Activated naive CD8-positive, alpha-beta T cell (primary cell): ENCODE measurements around the gene DPYD.

Experiments used
- H3K27ac Mint-ChIP-seq: one replicate; pipeline ENCODE4 v1.8.0; 2021; ENCODE audit warnings: mixed read lengths
- H3K27me3 Mint-ChIP-seq: one replicate; pipeline ENCODE4 v1.8.0; 2021; ENCODE audit warnings: mixed read lengths
- H3K36me3 Mint-ChIP-seq: one replicate; pipeline ENCODE4 v1.8.0; 2021; ENCODE audit warnings: mixed read lengths
- H3K4me1 Mint-ChIP-seq: one replicate; pipeline ENCODE4 v1.8.0; 2021; ENCODE audit warnings: low read depth, mixed read lengths
- H3K4me3 Mint-ChIP-seq: one replicate; pipeline ENCODE4 v1.8.0; 2021; ENCODE audit warnings: mild to moderate bottlenecking, mixed read lengths
- H3K9me3 Mint-ChIP-seq: one replicate; pipeline ENCODE4 v1.8.0; 2021; ENCODE audit warnings: low read depth, mixed read lengths

DPYD gene

GRCh38 chr1:97157991-97158390 lies 762.8 kb downstream of the DPYD start:
- H3K4me3 Mint-ChIP-seq: no peak overlapping the region
- peaks cover 41% of the 10 kb centered on the region for H3K36me3 Mint-ChIP-seq
- no peaks in the 10 kb centered on the region for H3K4me1 Mint-ChIP-seq
- no peaks in the 10 kb centered on the region for H3K9me3 Mint-ChIP-seq
- no peak overlapping the region for H3K27ac Mint-ChIP-seq
- H3K27me3 Mint-ChIP-seq: no peaks in the 10 kb centered on the region

GRCh38 chr1:97151651-97152050 lies 769.2 kb downstream of the DPYD start:
- Mint-ChIP-seq H3K9me3 (no peaks in the 10 kb centered on the region), H3K36me3 (peaks cover 26% of the 10 kb centered on the region), H3K27ac (no peak overlapping the region), H3K4me3 (no peak overlapping the region), H3K4me1 (no peaks in the 10 kb centered on the region), H3K27me3 (no peaks in the 10 kb centered on the region)

DNA sequence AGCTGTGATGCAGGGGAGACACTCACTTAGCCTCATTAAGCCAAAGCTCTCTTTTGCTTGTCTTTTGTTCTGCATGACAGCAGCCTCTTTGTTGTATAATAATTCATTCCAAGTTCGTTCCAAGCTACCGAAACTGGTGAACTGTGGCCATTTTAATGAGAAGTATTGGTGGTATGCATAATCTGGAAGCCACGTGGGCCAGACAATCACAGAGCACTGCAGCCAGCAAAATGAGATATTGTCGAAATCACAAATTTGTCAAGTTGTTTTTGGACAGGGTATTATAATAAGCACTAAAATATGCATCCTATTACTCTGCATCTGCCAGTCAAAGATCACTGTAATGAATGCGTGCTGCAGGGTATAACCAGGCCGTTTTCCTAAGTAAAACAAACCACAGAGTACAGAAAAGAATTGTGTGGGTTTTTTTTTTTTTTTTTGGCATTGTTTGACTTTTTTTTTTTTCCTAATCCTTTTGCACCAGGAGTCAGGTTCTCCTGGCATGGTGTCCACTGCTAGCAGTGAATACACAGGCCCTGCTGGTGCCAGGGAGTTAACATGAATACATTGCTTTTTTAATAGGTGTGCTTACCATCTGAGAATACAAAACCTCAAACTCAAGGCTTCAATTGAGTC lies 775.4 kb downstream of the DPYD start:
- Mint-ChIP-seq H3K36me3 (peaks cover 11% of the 10 kb centered on the region), H3K4me3 (no peak overlapping the region)

GRCh38 chr1:97144527-97144926 lies 776.3 kb downstream of the DPYD start:
- Mint-ChIP-seq H3K27me3 (no peaks in the 10 kb centered on the region), H3K27ac (no peak overlapping the region), H3K36me3 (peaks cover 9% of the 10 kb centered on the region), H3K4me3 (no peak overlapping the region), H3K9me3 (no peaks in the 10 kb centered on the region), H3K4me1 (peaks cover 1% of the 10 kb centered on the region)

More for the DNA sequence above, 775.4 kb downstream of the DPYD start:
- Mint-ChIP-seq H3K27me3 (no peaks in the 10 kb centered on the region), H3K4me1 (no peaks in the 10 kb centered on the region), H3K9me3 (no peaks in the 10 kb centered on the region), H3K27ac (no peak overlapping the region)

GRCh38 chr1:97143236-97143882 lies 777.5 kb downstream of the DPYD start:
- Mint-ChIP-seq H3K4me1 (peaks cover 6% of the 10 kb centered on the region), H3K27ac (no peak overlapping the region), H3K36me3 (peaks cover 7% of the 10 kb centered on the region), H3K9me3 (no peaks in the 10 kb centered on the region), H3K27me3 (no peaks in the 10 kb centered on the region), H3K4me3 (no peak overlapping the region)

DNA sequence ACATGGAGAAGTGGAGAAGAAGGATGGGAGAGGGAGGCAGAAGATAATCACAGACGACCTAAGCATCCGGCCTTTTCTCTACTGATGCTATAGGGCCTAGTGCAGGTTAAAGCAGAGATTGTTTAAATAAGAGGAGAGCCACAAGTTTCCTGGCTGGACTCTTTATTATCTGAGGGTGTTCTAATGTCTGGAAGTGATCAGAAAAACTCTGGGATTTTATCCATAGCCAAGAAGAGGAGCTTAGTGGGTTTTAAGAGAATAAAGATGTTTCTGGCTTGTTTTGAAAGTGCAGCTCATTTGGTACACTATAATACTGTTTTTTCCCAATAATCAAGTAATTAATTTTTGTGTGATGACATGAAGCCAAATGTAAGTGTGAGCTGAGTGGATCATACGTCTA lies 780.2 kb downstream of the DPYD start:
- Mint-ChIP-seq H3K27ac (no peak overlapping the region), H3K4me1 (peaks cover 7% of the 10 kb centered on the region), H3K9me3 (no peaks in the 10 kb centered on the region), H3K4me3 (no peak overlapping the region), H3K36me3 (peaks cover 18% of the 10 kb centered on the region), H3K27me3 (no peaks in the 10 kb centered on the region)

- Mint-ChIP-seq H3K4me1 (peaks cover 7% of the 10 kb centered on the region), H3K4me3 (no peak overlapping the region), H3K9me3 (no peaks in the 10 kb centered on the region), H3K27ac (no peak overlapping the region), H3K27me3 (no peaks in the 10 kb centered on the region), H3K36me3 (peaks cover 16% of the 10 kb centered on the region)
These were observed 781.3 kb downstream of the DPYD start for GRCh38 chr1:97139512-97139911.

GRCh38 chr1:97138515-97139032 lies 782.3 kb downstream of the DPYD start:
- Mint-ChIP-seq H3K27ac (no peak overlapping the region), H3K36me3 (peaks cover 18% of the 10 kb centered on the region), H3K9me3 (no peaks in the 10 kb centered on the region), H3K4me1 (peaks cover 7% of the 10 kb centered on the region), H3K27me3 (no peaks in the 10 kb centered on the region), H3K4me3 (no peak overlapping the region)

GRCh38 chr1:97137862-97138514 lies 782.8 kb downstream of the DPYD start:
- Mint-ChIP-seq H3K27me3 (no peaks in the 10 kb centered on the region), H3K36me3 (peaks cover 18% of the 10 kb centered on the region), H3K4me3 (no peak overlapping the region), H3K9me3 (no peaks in the 10 kb centered on the region), H3K4me1 (peaks cover 7% of the 10 kb centered on the region), H3K27ac (no peak overlapping the region)

GRCh38 chr1:97136996-97137395 lies 783.8 kb downstream of the DPYD start:
- Mint-ChIP-seq H3K4me1 (peaks cover 7% of the 10 kb centered on the region), H3K4me3 (no peak overlapping the region), H3K27ac (no peak overlapping the region), H3K36me3 (peaks cover 18% of the 10 kb centered on the region), H3K27me3 (no peaks in the 10 kb centered on the region), H3K9me3 (no peaks in the 10 kb centered on the region)

DNA sequence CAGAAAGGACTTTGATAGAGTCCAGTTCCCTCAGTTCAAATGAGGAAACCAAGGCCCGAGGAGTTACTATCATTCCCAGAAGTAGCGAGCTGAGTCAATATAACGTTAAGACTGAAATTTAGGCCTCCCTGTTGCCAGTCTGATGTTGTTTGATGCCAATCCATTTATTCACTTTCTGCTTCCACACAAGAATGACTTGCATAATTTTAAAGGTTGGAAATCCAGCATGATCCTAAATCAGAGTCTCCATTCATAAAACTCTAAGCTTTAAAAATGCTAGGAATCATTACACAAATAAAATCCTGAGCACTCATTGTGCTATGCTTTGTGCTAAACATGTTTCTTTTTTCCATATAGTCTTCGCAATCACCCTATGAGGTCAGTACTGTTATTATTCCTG lies 784.9 kb downstream of the DPYD start:
- H3K4me3 Mint-ChIP-seq: no peak overlapping the region
- H3K27me3 Mint-ChIP-seq: no peaks in the 10 kb centered on the region
- H3K27ac Mint-ChIP-seq: no peak overlapping the region
- peaks cover 7% of the 10 kb centered on the region for H3K4me1 Mint-ChIP-seq
- H3K36me3 Mint-ChIP-seq: peaks cover 19% of the 10 kb centered on the region
- no peaks in the 10 kb centered on the region for H3K9me3 Mint-ChIP-seq

GRCh38 chr1:97128426-97128825 lies 792.4 kb downstream of the DPYD start:
- H3K4me3 Mint-ChIP-seq: no peak overlapping the region
- no peaks in the 10 kb centered on the region for H3K4me1 Mint-ChIP-seq
- H3K27me3 Mint-ChIP-seq: no peaks in the 10 kb centered on the region
- peaks cover 18% of the 10 kb centered on the region for H3K36me3 Mint-ChIP-seq
- H3K9me3 Mint-ChIP-seq: no peaks in the 10 kb centered on the region
- H3K27ac Mint-ChIP-seq: no peak overlapping the region

DNA sequence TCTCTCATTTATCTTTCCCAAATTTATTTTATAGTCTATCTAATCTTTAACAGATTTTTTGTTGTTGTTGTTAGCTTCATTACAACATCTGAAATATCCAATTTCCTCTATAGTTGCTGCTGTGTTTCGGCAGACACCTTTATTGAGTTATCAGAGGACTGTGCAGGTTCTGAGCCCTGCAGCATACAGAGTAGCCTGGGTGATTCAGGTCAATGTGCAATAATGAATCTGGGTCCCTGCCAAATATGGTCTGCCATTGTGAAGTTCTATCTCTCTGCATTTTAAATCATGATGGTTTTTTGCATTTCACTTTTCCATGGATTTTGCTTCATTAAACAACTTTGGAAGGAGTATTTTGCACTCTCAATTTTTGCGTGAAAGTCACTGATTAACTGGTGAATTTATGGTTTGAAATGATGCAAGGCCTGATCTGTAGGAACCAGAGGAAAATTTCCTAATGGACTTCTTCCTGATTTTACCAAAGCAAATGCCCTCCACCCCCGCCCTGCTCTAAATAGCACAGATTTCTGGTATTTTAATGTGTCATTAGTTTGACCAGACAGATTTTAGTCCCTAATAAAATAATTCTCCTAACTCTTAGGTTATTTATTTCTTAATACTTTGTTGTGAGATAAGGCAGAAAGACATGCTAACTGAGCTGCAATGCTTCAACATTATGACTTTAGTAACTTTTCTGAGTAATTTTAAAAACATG lies 797.0 kb downstream of the DPYD start:
- Mint-ChIP-seq H3K4me3 (no peak overlapping the region), H3K36me3 (peaks cover 28% of the 10 kb centered on the region), H3K4me1 (no peaks in the 10 kb centered on the region), H3K9me3 (no peaks in the 10 kb centered on the region), H3K27me3 (no peaks in the 10 kb centered on the region), H3K27ac (no peak overlapping the region)

DNA sequence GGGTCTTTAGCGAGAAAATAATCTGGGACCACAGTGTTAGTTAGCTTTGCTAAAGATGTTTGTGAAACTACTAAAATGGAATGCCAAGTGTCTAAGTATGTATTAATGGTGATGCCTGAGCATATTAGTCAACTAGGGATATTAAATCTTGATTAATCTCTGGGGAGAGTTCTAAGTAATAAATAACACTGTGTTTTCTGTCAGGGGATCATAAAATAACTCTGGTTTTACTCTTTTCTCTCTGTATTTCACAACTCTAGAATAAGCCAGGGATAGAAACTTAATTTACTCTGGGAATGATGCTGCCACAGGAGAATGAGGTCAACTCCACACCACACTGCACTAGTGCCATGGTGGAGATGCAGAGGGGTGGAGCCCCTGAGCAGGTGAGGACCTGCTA lies 800.0 kb downstream of the DPYD start:
- Mint-ChIP-seq H3K27ac (no peak overlapping the region), H3K9me3 (no peaks in the 10 kb centered on the region), H3K36me3 (peaks cover 26% of the 10 kb centered on the region), H3K4me3 (no peak overlapping the region), H3K4me1 (no peaks in the 10 kb centered on the region), H3K27me3 (no peaks in the 10 kb centered on the region)
